ENCODE measurements around the gene SDK1.
A peak's percentile ranks its signal among the peaks of the same experiment; 100 is the strongest.

SDK1 gene

DNA sequence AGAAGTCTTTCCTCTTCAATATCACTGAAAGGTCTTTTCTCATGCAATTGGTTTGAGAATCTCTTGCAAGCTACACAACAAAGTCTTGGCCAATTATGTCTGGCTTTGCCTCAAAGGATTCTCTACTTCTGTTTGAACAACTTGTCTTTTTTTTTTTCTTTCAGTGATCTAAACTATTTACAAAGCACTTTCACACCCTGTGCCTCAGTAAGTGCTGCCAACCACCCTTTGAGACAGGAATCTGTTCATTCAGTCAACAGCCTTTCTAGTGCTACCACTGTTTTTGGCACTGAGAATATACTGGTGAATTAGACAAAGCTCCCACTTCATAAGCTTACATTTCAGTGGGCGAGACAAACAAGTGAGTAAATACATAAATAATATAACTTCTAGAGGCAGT is 26.9 kb upstream of the SDK1 start:
- no peak overlapping the region for H3K27ac ChIP-seq
- no peak for DNase-seq (ENCODE audit: low spot score)
- TF ChIP-seq, protein P1, sequence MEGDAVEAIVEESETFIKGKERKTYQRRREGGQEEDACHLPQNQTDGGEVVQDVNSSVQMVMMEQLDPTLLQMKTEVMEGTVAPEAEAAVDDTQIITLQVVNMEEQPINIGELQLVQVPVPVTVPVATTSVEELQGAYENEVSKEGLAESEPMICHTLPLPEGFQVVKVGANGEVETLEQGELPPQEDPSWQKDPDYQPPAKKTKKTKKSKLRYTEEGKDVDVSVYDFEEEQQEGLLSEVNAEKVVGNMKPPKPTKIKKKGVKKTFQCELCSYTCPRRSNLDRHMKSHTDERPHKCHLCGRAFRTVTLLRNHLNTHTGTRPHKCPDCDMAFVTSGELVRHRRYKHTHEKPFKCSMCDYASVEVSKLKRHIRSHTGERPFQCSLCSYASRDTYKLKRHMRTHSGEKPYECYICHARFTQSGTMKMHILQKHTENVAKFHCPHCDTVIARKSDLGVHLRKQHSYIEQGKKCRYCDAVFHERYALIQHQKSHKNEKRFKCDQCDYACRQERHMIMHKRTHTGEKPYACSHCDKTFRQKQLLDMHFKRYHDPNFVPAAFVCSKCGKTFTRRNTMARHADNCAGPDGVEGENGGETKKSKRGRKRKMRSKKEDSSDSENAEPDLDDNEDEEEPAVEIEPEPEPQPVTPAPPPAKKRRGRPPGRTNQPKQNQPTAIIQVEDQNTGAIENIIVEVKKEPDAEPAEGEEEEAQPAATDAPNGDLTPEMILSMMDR (conservative IDR thresholded peaks at IDR 0.05; ENCODE audit: low read depth), result no peak
- POLR2A ChIA-PET (ENCODE audit: low non-redundant PET), result no interaction called here
- CTCF ChIA-PET, result interaction anchor here (0.7 kb wide), 2 partner anchors 24 to 276 kb away, joined by 4 read pairs; no protein-coding TSS in a partner anchor

DNA sequence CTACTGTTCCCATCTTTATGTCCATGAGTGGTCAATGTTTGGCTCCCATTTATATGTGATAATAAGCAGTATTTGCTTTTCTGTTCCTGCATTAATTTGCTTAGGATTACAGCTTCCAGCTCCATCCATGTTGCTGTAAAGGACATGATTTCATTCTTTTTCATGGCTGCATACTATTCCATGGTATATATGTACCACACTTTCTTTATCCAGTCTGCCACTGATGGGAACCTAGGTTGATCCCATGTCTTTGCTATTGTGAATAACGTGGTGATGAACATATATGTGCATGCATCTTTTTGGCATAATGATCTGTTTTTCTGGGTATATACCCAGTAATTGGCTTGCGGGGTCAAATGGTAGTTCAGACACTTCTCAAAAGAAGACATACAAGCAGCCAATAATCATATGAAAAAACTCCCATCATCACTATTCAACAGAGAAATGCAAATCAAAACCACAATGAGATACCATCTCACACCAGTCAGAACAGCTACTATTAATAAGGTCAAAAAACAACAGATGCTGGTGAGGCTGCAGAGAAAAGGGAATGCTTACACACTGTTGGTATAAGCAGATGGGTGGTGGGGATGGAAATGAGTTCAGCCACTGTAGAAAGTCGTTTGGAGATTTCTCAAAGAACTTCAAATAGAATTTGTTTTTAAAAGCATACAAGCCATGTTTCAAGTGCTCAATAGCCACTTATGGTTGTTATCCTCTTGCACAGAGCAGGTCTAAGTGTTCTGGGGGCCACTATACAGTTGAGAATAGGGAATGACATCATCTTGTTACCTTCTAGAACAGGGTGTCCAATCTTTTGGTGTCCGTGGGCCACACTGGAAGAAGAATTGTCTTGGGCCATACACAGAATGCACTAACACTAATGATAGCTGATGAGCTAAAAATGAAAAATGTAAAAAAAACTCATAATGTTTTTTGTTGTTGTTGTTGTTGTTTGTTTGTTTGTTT is 23.2 kb upstream of the SDK1 start:
- TF ChIP-seq, protein P1 (conservative IDR thresholded peaks at IDR 0.05; ENCODE audit: low read depth), result no peak
- ChIA-PET CTCF (no interaction called here), POLR2A (ENCODE audit: low non-redundant PET) (no interaction called here)
- H3K27ac ChIP-seq, result no peak overlapping the region
- DNase-seq (ENCODE audit: low spot score), result no peak

DNA sequence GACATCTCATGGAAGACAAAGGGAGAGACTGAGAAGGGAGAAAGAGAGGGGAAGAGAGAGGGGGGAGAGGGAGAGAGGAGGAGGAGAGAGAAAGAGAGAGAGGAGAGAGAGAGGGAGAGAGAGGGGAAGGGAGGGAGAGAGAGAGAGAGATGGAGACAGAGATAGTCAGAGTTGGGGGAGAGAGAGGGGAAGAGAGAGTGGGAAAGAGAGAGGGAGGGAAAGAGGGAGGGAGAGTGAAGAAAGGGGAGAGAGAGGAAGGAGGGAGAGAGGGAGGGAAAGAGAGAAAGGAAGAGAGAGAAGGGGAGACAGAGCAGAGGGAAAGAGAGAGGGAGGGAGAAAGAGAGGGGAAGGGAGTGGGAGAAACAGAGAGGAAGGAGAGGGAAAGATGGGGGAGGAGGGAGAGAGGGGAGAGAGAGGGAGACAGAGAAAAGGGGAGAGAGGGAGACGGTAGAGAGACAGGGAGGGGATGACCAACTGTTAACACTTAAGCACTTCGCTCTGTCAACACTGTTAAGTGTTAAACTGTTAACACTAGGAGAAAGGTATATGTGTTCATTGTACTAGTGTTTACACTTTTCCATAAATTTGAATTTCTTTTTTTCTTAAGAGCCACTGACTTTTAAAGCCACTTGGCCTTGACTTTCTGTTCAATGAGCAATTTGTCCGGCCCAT is 21.8 kb upstream of the SDK1 start:
- H3K27ac ChIP-seq, result no peak overlapping the region
- ChIA-PET CTCF (no interaction called here), POLR2A (ENCODE audit: low non-redundant PET) (no interaction called here)
- TF ChIP-seq, protein P1 (conservative IDR thresholded peaks at IDR 0.05; ENCODE audit: low read depth), result no peak
- DNase-seq (ENCODE audit: low spot score), result no peak

DNA sequence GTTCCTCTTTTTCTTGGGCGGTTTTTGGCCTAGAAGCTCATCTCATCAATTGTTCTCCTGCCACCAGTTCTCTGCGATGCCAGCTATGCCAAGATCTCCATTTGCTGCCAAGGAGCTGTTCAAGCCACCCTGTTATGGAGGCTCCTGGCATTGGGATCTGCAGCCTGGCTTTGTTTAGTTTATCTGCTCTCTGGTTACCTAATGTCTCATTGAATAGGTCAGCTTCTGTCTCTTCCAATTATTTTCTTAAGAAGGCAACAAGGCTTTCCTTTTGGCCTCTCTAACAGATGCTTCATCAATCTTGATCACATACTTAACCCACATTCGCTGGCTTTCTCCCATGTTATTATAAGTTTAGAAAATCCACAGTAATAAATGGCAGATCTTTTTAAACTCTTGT is 20.6 kb upstream of the SDK1 start:
- POLR2A ChIA-PET (ENCODE audit: low non-redundant PET), result no interaction called here
- DNase-seq (ENCODE audit: low spot score), result no peak
- CTCF ChIA-PET, result no interaction called here
- TF ChIP-seq, protein P1 (conservative IDR thresholded peaks at IDR 0.05; ENCODE audit: low read depth), result no peak
- H3K27ac ChIP-seq, result no peak overlapping the region

DNA sequence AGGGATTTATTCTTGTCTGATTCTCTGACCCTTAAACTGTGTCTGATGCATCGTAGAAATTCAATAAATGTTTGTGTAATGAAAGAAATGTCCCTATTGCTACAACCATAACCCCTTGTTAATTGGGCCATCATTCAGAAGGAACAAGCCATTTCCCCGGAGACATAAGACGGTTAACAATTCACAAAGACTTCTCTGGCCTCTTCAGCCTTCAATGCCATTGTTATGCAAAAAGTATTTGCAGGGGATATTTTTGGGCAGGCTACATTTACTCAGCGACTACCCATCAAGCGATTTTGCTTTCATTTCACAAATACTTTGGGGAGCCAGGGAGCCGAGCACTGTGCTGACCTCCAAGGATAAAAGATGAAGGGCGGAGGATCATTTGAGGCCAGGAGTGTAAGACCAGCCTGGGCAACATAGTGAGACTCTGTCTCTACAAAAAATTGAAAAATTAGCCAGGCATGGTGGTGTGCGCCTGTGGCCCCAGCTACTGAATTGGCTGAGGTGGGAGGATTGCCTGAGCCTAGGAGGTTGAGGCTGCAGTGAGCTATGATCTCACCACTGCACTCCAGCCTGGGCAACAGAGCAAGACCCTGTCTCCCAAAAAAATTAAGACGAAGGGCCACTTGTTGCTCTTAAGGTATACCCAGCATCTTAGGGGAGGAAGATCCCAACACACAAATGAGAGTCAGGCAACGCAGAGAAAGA is 20.0 kb upstream of the SDK1 start:
- no peak overlapping the region for H3K27ac ChIP-seq
- DNase-seq (ENCODE audit: low spot score), result no peak
- CTCF ChIA-PET, result interaction anchor here (0.7 kb wide), 1 partner anchor 155 kb away, joined by 4 read pairs; no protein-coding TSS in a partner anchor
- TF ChIP-seq, protein P1 (conservative IDR thresholded peaks at IDR 0.05; ENCODE audit: low read depth), result no peak
- POLR2A ChIA-PET (ENCODE audit: low non-redundant PET), result no interaction called here

DNA sequence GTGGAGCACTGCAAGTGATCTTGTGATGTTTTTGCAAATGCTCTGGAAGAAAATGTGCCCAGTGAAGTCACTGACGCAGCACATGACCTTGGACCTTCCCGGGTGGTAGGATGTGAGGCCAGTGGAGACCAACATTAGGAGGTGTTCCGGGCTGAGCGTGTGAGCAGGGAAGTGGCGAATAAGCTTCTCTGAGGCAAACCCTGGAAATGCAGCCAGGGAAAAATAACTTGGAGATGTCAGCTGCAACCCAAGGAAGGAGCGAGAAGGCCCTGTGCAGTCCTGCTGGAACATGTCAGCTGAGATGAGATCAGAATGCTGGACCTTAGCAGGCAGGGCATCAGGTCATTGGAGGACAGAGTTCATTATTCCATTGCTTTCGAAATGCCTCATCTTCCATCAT is 18.6 kb upstream of the SDK1 start:
- ChIA-PET CTCF (interaction anchor here (0.7 to 1.0 kb wide), 2 partner anchors 10 to 770 kb away, joined by 3 to 4 read pairs; no protein-coding TSS in a partner anchor), POLR2A (ENCODE audit: low non-redundant PET) (no interaction called here)
- TF ChIP-seq, protein P1 (conservative IDR thresholded peaks at IDR 0.05; ENCODE audit: low read depth), result no peak
- H3K27ac ChIP-seq, result peak overlapping the region; percentile 88
- peak; percentile 64 for DNase-seq (ENCODE audit: low spot score)
